Stimulated activated naive CD8-positive, alpha-beta T cell treated with anti-CD3 and anti-CD28 coated beads, Interleukin-15, amount 100 ng/mL, for 72 hours (primary cell): ENCODE results near the gene AP2M1.

ENCODE experiments used
- ATAC-seq: fragments of 150-1000 bp; cut with Tn5 transposase; 2 replicates; pipeline ENCODE4 v1.10.0; 2021; ENCODE audit warnings: mild to moderate bottlenecking, moderate library complexity
- DNase-seq, 2 donors: peaks; one replicate each; pipeline ENCODE4 v3.0.0; 2021 to 2022
- H3K27ac Mint-ChIP-seq, 2 donors: one replicate each; pipeline ENCODE4 v1.8.0; 2022; ENCODE audit warnings: mild to moderate bottlenecking in 2 of 2, mixed read lengths in 2 of 2, moderate library complexity in 2 of 2
- H3K27me3 Mint-ChIP-seq: one replicate; pipeline ENCODE4 v1.8.0; 2022; ENCODE audit warnings: mixed read lengths
- H3K4me1 Mint-ChIP-seq: one replicate; pipeline ENCODE4 v1.8.0; 2022; ENCODE audit warnings: mild to moderate bottlenecking, mixed read lengths
- H3K4me3 Mint-ChIP-seq, 2 donors: one replicate each; pipeline ENCODE4 v1.8.0; 2022; ENCODE audit warnings: mild to moderate bottlenecking in 2 of 2, mixed read lengths in 2 of 2, moderate library complexity in 1 of 2
- H3K9me3 Mint-ChIP-seq, 2 donors: one replicate each; pipeline ENCODE4 v1.8.0; 2022; ENCODE audit warnings: mixed read lengths in 2 of 2

AP2M1 gene

GRCh38 chr3:184184546-184185230, 10.0 kb downstream of the AP2M1 start:
- Mint-ChIP-seq H3K27ac (peak overlapping the region; percentile 93 to 98), H3K27me3 (no peaks in the 10 kb centered on the region), H3K9me3 (no peaks in the 10 kb centered on the region), H3K4me3 (peak overlapping the region; percentile 87 to 89), H3K4me1 (peaks cover 44% of the 10 kb centered on the region)
- DNase-seq (no peak), ATAC-seq (no peak)

GRCh38 chr3:184185461-184186183, 11.0 kb downstream of the AP2M1 start:
- DNase-seq (peak; percentile 98 to 99), ATAC-seq (peak; percentile 93)
- Mint-ChIP-seq H3K9me3 (no peaks in the 10 kb centered on the region), H3K4me3 (peak overlapping the region; percentile 87 to 89), H3K27ac (peak overlapping the region; percentile 97 to 98), H3K4me1 (peaks cover 49% of the 10 kb centered on the region), H3K27me3 (no peaks in the 10 kb centered on the region)

- Mint-ChIP-seq H3K27ac (peak within 1 kb of the TSS; percentile 97 to 98), H3K4me1 (peaks cover 49% of the 10 kb centered on the region), H3K9me3 (no peaks in the 10 kb centered on the region), H3K27me3 (no peaks in the 10 kb centered on the region), H3K4me3 (peak within 1 kb of the TSS; percentile 87 to 89)
- ATAC-seq = peak; percentile 48
- no peak for DNase-seq
These were observed 11.7 kb downstream of the AP2M1 start, which contains the start of gene ABCF3 for GRCh38 chr3:184186184-184186901. Gene ABCF3 (plus strand): TSS chr3:184186199. CDS start chr3:184186208, 9 bp downstream.

GRCh38 chr3:184186902-184187207, 12.2 kb downstream of the AP2M1 start:
- Mint-ChIP-seq H3K27me3 (no peaks in the 10 kb centered on the region), H3K4me1 (peaks cover 49% of the 10 kb centered on the region), H3K27ac (peak overlapping the region; percentile 97 to 98), H3K9me3 (no peaks in the 10 kb centered on the region), H3K4me3 (peak overlapping the region; percentile 87 to 89)
- DNase-seq (no peak), ATAC-seq (no peak)

- Mint-ChIP-seq H3K4me3 (peak overlapping the region in 1 of 2 donors; percentile 1), H3K4me1 (peaks cover 49% of the 10 kb centered on the region), H3K27ac (peak overlapping the region in 1 of 2 donors; percentile 67), H3K9me3 (no peaks in the 10 kb centered on the region), H3K27me3 (no peaks in the 10 kb centered on the region)
- no peak for ATAC-seq
- no peak for DNase-seq
These were observed 13.4 kb downstream of the AP2M1 start for GRCh38 chr3:184188080-184188479.

- ATAC-seq (no peak), DNase-seq (no peak)
- Mint-ChIP-seq H3K4me3 (no peak overlapping the region), H3K9me3 (no peaks in the 10 kb centered on the region), H3K4me1 (peaks cover 49% of the 10 kb centered on the region), H3K27ac (peak overlapping the region in 1 of 2 donors; percentile 71), H3K27me3 (no peaks in the 10 kb centered on the region)
These were observed 14.8 kb downstream of the AP2M1 start for GRCh38 chr3:184189421-184189820.

GRCh38 chr3:184192889-184193288, 18.2 kb downstream of the AP2M1 start:
- no peak for ATAC-seq
- Mint-ChIP-seq H3K9me3 (no peaks in the 10 kb centered on the region), H3K27me3 (no peaks in the 10 kb centered on the region), H3K27ac (no peak overlapping the region), H3K4me1 (peaks cover 23% of the 10 kb centered on the region), H3K4me3 (no peak overlapping the region)
- DNase-seq = no peak

GRCh38 chr3:184193991-184194539, 19.4 kb downstream of the AP2M1 start:
- Mint-ChIP-seq H3K4me3 (no peak overlapping the region), H3K27me3 (no peaks in the 10 kb centered on the region), H3K9me3 (no peaks in the 10 kb centered on the region), H3K4me1 (peaks cover 11% of the 10 kb centered on the region), H3K27ac (no peak overlapping the region)
- DNase-seq = no peak
- ATAC-seq = no peak

- no peaks in the 10 kb centered on the region for H3K9me3 Mint-ChIP-seq
- H3K4me1 Mint-ChIP-seq = no peaks in the 10 kb centered on the region
- ATAC-seq = peak; percentile 10
- no peak overlapping the region for H3K4me3 Mint-ChIP-seq
- no peak for DNase-seq
- no peaks in the 10 kb centered on the region for H3K27me3 Mint-ChIP-seq
- no peak overlapping the region for H3K27ac Mint-ChIP-seq
These were observed 21.9 kb downstream of the AP2M1 start for GRCh38 chr3:184196536-184196935.

GRCh38 chr3:184198509-184198908, 23.9 kb downstream of the AP2M1 start:
- DNase-seq (no peak), ATAC-seq (peak; percentile 11)
- H3K4me3 Mint-ChIP-seq = no peak overlapping the region
- no peak overlapping the region for H3K27ac Mint-ChIP-seq
- H3K27me3 Mint-ChIP-seq = no peaks in the 10 kb centered on the region
- no peaks in the 10 kb centered on the region for H3K9me3 Mint-ChIP-seq
- no peaks in the 10 kb centered on the region for H3K4me1 Mint-ChIP-seq

GRCh38 chr3:184200825-184201224, 26.2 kb downstream of the AP2M1 start:
- Mint-ChIP-seq H3K27me3 (peaks cover 6% of the 10 kb centered on the region), H3K4me1 (no peaks in the 10 kb centered on the region), H3K9me3 (no peaks in the 10 kb centered on the region), H3K4me3 (no peak overlapping the region), H3K27ac (no peak overlapping the region)
- ATAC-seq (no peak), DNase-seq (no peak)

GRCh38 chr3:184203526-184203925, 28.9 kb downstream of the AP2M1 start:
- Mint-ChIP-seq H3K4me1 (no peaks in the 10 kb centered on the region), H3K27me3 (peaks cover 21% of the 10 kb centered on the region), H3K4me3 (no peak overlapping the region), H3K27ac (no peak overlapping the region), H3K9me3 (no peaks in the 10 kb centered on the region)
- ATAC-seq = no peak
- no peak for DNase-seq

- Mint-ChIP-seq H3K4me1 (no peaks in the 10 kb centered on the region), H3K9me3 (no peaks in the 10 kb centered on the region), H3K27me3 (peaks cover 21% of the 10 kb centered on the region)
These were observed 34.7 kb downstream of the AP2M1 start for GRCh38 chr3:184209146-184209923.

GRCh38 chr3:184211297-184211696, 36.6 kb downstream of the AP2M1 start:
- no peak overlapping the region for H3K4me3 Mint-ChIP-seq
- H3K27me3 Mint-ChIP-seq = peaks cover 10% of the 10 kb centered on the region
- no peaks in the 10 kb centered on the region for H3K9me3 Mint-ChIP-seq

More at GRCh38 chr3:184209146-184209923, 34.7 kb downstream of the AP2M1 start:
- ATAC-seq (no peak), DNase-seq (no peak)
- Mint-ChIP-seq H3K4me3 (no peak overlapping the region), H3K27ac (no peak overlapping the region)

GRCh38 chr3:184211718-184212117, 37.1 kb downstream of the AP2M1 start:
- Mint-ChIP-seq H3K27ac (no peak overlapping the region), H3K27me3 (peaks cover 6% of the 10 kb centered on the region), H3K9me3 (no peaks in the 10 kb centered on the region), H3K4me3 (no peak overlapping the region), H3K4me1 (no peaks in the 10 kb centered on the region)
- ATAC-seq (no peak), DNase-seq (no peak)

More at GRCh38 chr3:184211297-184211696, 36.6 kb downstream of the AP2M1 start:
- Mint-ChIP-seq H3K27ac (no peak overlapping the region), H3K4me1 (no peaks in the 10 kb centered on the region)
- DNase-seq (no peak), ATAC-seq (no peak)
